NT2/D1 (cell line): ENCODE results near the gene AKAP9.
"Not testable (repeated sequence)": the region's sequence is repeated elsewhere in the genome, so short reads cannot be mapped to it uniquely, and the experiment has no call there.

Experiments
- DNase-seq: peaks from one replicate; pipeline ENCODE4 v3.0.0-alpha.2; 2011; ENCODE audit warnings: low read depth, low spot score
- H3K27me3 ChIP-seq: 2 replicates; pipeline ENCODE4 v1.6.0; 2011; ENCODE audit warnings: mild to moderate bottlenecking; ENCODE audit not compliant: insufficient read length, insufficient read depth
- H3K36me3 ChIP-seq: 2 replicates; pipeline ENCODE4 v1.6.1; 2011; ENCODE audit warnings: mild to moderate bottlenecking, low read length, mixed read lengths; ENCODE audit not compliant: insufficient read depth, insufficient read length
- H3K4me1 ChIP-seq: 2 replicates; pipeline ENCODE4 v1.5.1; 2011; ENCODE audit not compliant: insufficient read depth, insufficient read length
- H3K4me3 ChIP-seq: 2 replicates; pipeline ENCODE4 v1.5.1; 2011; ENCODE audit warnings: low read depth; ENCODE audit not compliant: insufficient read length
- H3K9ac ChIP-seq: 2 replicates; pipeline ENCODE4 v1.6.0; 2011; ENCODE audit warnings: low read depth; ENCODE audit not compliant: insufficient read length
- H3K9me3 ChIP-seq: 2 replicates; pipeline ENCODE4 v1.5.1; 2011; ENCODE audit warnings: mild to moderate bottlenecking, low read length; ENCODE audit not compliant: insufficient read depth
- SUZ12 ChIP-seq: IDR thresholded peaks from 2 replicates; pipeline ENCODE4 v1.6.1; 2011; ENCODE audit not compliant: insufficient read length, insufficient read depth; ENCODE audit errors: extremely low read depth
- YY1 ChIP-seq: IDR thresholded peaks from 2 replicates; pipeline ENCODE4 v1.6.1; 2011; ENCODE audit not compliant: insufficient read length, insufficient read depth
- ZNF274 ChIP-seq: IDR thresholded peaks from 2 replicates; pipeline ENCODE4 v1.6.1; 2011; ENCODE audit warnings: mild to moderate bottlenecking, low read depth, low read length

Gene AKAP9

GRCh38 chr7:92013611-92014010, 72.9 kb downstream of the AKAP9 start:
- H3K4me3 ChIP-seq: no peak overlapping the region
- H3K9me3 ChIP-seq: peaks cover 22% of the 10 kb centered on the region; the same call in 1 of the 2 replicates
- TF ChIP-seq SUZ12: no peak
- no peak for TF ChIP-seq YY1
- no peak for TF ChIP-seq ZNF274
- H3K27me3 ChIP-seq: no peaks in the 10 kb centered on the region
- H3K4me1 ChIP-seq: no peaks in the 10 kb centered on the region
- H3K36me3 ChIP-seq: peaks cover 18% of the 10 kb centered on the region
- no peak overlapping the region for H3K9ac ChIP-seq
- no peak for DNase-seq

GRCh38 chr7:92020636-92021035, 80.0 kb downstream of the AKAP9 start:
- Histone ChIP-seq H3K4me3 (no peak overlapping the region), H3K9me3 (peaks cover 9% of the 10 kb centered on the region), H3K4me1 (no peaks in the 10 kb centered on the region), H3K9ac (no peak overlapping the region), H3K36me3 (peaks cover 25% of the 10 kb centered on the region), H3K27me3 (no peaks in the 10 kb centered on the region)
- no peak for DNase-seq
- no peak for TF ChIP-seq ZNF274
- TF ChIP-seq YY1: no peak
- no peak for TF ChIP-seq SUZ12

- Histone ChIP-seq H3K4me1 (no peaks in the 10 kb centered on the region), H3K36me3 (peaks cover 21% of the 10 kb centered on the region), H3K27me3 (no peaks in the 10 kb centered on the region), H3K9me3 (peaks cover 28% of the 10 kb centered on the region), H3K9ac (no peak overlapping the region), H3K4me3 (no peak overlapping the region)
- TF ChIP-seq SUZ12: no peak
- no peak for TF ChIP-seq ZNF274
- no peak for TF ChIP-seq YY1
- no peak for DNase-seq
Observed at GRCh38 chr7:92025260-92025659, 84.6 kb downstream of the AKAP9 start.

GRCh38 chr7:92026635-92027034, 86.0 kb downstream of the AKAP9 start:
- not testable (repeated sequence) for H3K9ac ChIP-seq, H3K27me3 ChIP-seq, H3K4me3 ChIP-seq, H3K4me1 ChIP-seq, DNase-seq
- H3K9me3 ChIP-seq: peaks cover 28% of the 10 kb centered on the region
- H3K36me3 ChIP-seq: peaks cover 30% of the 10 kb centered on the region

DNA sequence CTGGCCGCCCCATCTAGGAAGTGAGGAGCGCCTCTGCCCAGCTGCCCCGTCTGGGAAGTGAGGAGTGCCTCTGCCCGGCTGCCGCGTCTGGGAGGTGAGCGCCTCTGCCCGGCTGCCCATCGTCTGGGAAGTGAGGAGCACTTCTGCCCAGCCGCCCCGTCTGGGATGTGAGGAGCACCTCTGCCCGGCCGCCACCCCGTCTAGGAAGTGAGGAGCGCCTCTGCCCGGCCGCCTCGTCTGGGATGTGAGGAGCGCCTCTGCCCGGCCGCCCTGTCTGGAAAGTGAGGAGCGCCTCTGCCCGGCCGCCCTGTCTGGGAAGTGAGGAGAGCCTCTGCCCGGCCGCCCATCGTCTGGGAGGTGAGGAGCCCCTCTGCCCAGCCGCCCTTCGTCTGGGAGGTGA, 86.5 kb downstream of the AKAP9 start:
- not testable (repeated sequence) for H3K27me3 ChIP-seq, H3K4me3 ChIP-seq, H3K4me1 ChIP-seq, DNase-seq, H3K9ac ChIP-seq
- Histone ChIP-seq H3K9me3 (peaks cover 28% of the 10 kb centered on the region), H3K36me3 (peaks cover 30% of the 10 kb centered on the region)

DNA sequence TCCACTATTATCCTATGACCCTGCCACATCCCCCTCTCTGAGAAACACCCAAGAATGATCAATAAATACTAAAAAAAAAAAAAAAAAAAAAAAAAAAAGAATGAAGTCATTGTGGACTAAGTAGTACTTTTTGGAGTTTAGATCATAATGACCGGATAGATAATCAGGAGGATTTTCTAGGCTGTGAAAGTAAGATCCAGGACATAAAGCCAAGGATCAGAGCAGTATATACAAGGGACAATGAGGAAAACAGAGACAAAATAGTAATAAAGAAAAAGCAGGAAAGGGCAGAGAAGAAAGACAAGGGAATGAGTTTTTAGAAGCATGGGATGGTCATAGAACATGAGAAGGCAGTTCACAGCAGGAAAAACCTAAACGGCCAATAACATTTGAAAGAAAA, 87.6 kb downstream of the AKAP9 start:
- DNase-seq: no peak
- Histone ChIP-seq H3K27me3 (no peaks in the 10 kb centered on the region), H3K36me3 (peaks cover 23% of the 10 kb centered on the region), H3K9me3 (peaks cover 28% of the 10 kb centered on the region), H3K4me1 (no peaks in the 10 kb centered on the region), H3K9ac (no peak overlapping the region), H3K4me3 (no peak overlapping the region)
- TF ChIP-seq ZNF274 (no peak), SUZ12 (no peak), YY1 (no peak)

DNA sequence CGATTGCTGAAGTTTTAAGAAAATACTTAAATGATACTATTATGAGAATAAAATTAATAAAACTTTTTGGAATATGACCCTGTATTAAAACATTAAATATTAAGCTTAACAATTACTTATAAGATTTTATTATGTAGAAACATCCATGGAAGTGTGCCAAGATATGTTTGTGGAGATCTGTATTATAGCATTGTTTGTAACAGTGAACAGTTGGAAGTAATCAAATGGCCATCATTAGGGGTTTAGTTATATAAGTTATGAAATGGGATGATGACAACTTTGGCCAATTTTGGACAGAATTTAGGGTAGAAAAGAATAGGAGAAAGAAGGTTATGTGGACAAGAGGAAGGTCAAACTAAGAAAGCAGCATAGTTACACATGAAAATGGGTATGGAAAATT, 88.0 kb downstream of the AKAP9 start:
- H3K9me3 ChIP-seq: peaks cover 28% of the 10 kb centered on the region
- no peak overlapping the region for H3K9ac ChIP-seq
- no peaks in the 10 kb centered on the region for H3K27me3 ChIP-seq
- TF ChIP-seq ZNF274 (no peak), SUZ12 (no peak), YY1 (no peak)
- H3K4me3 ChIP-seq: no peak overlapping the region
- H3K36me3 ChIP-seq: peaks cover 19% of the 10 kb centered on the region
- no peaks in the 10 kb centered on the region for H3K4me1 ChIP-seq
- DNase-seq: no peak

DNA sequence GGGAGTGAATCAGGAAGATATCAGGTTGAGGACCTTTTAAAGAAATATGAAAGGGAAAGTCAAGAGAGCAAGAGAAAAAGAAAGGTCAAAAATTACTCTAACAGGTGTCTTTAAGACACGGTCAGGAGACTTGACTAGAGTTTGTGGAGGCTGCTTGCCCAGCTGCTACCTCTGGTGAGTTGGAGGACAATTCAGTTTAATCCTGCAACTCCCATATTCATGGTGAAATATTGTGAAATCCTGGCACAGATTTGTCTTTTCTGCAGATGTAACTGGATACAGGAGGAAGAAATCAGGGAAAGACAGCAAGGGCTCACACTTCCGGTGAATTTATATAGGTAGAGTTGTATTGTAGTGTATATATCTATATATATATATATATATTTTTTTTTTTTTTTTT, 93.5 kb downstream of the AKAP9 start:
- no peak for TF ChIP-seq YY1
- TF ChIP-seq ZNF274: no peak
- TF ChIP-seq SUZ12: no peak
- Histone ChIP-seq H3K9ac (no peak overlapping the region), H3K9me3 (no peaks in the 10 kb centered on the region), H3K4me3 (no peak overlapping the region), H3K27me3 (no peaks in the 10 kb centered on the region), H3K4me1 (no peaks in the 10 kb centered on the region), H3K36me3 (peaks cover 16% of the 10 kb centered on the region)
- no peak for DNase-seq
